GM23248 (cell line): ENCODE measurements around the gene ACADS. TPM values are rescaled to one million over a fixed set of nuclear protein-coding genes. Genes with fewer than 3 reads are reported as not detected.

Experiments used
- DNase-seq: peaks from one replicate; pipeline ENCODE4 v3.0.0-alpha.2; 2015
- H2AFZ ChIP-seq: fragments of 200-600 bp; sonication (generic); 2 replicates; pipeline ENCODE4 v1.6.1; 2016; ENCODE audit warnings: antibody characterized with exemption
- H3F3A ChIP-seq: fragments of 200-600 bp; sonication (generic); 2 replicates; pipeline ENCODE4 v1.6.1; 2016; ENCODE audit warnings: mild to moderate bottlenecking, antibody characterized with exemption, mixed run types; ENCODE audit not compliant: insufficient read depth
- H3K27ac ChIP-seq: fragments of 200-600 bp; sonication (generic); 2 replicates; pipeline ENCODE4 v1.5.1; 2016; ENCODE audit warnings: mild to moderate bottlenecking
- H3K27me3 ChIP-seq: fragments of 200-600 bp; sonication (generic); replicated peaks from 2 replicates; pipeline ENCODE4 v1.6.1; 2016; ENCODE audit warnings: mild to moderate bottlenecking; ENCODE audit not compliant: insufficient read depth
- H3K36me3 ChIP-seq: fragments of 200-600 bp; sonication (generic); 2 replicates; pipeline ENCODE4 v1.6.1; 2016; ENCODE audit warnings: low read depth, mild to moderate bottlenecking
- H3K4me1 ChIP-seq: fragments of 200-600 bp; sonication (generic); 2 replicates; pipeline ENCODE4 v1.6.1; 2016; ENCODE audit warnings: mild to moderate bottlenecking; ENCODE audit not compliant: insufficient read depth
- H3K4me2 ChIP-seq: fragments of 200-600 bp; sonication (generic); one replicate; pipeline ENCODE4 v1.6.1; 2016; ENCODE audit warnings: mild to moderate bottlenecking; ENCODE audit not compliant: unreplicated experiment
- H3K4me3 ChIP-seq: fragments of 200-600 bp; sonication (generic); 2 replicates; pipeline ENCODE4 v1.5.1; 2016; ENCODE audit warnings: mild to moderate bottlenecking
- H3K79me2 ChIP-seq: fragments of 200-600 bp; sonication (generic); 2 replicates; pipeline ENCODE4 v1.6.1; 2016; ENCODE audit warnings: mild to moderate bottlenecking; ENCODE audit not compliant: insufficient read depth
- H3K9ac ChIP-seq: fragments of 200-600 bp; sonication (generic); 2 replicates; pipeline ENCODE4 v1.6.1; 2016; ENCODE audit warnings: mild to moderate bottlenecking
- H3K9me2 ChIP-seq: fragments of 200-600 bp; sonication (generic); 2 replicates; pipeline ENCODE4 v1.6.1; 2016; ENCODE audit warnings: mixed run types, mild to moderate bottlenecking, moderate library complexity; ENCODE audit not compliant: insufficient read depth
- H3K9me3 ChIP-seq: fragments of 200-600 bp; sonication (generic); one replicate; pipeline ENCODE4 v1.6.1; 2017; ENCODE audit warnings: low read depth
- H4K20me1 ChIP-seq: fragments of 200-600 bp; sonication (generic); 2 replicates; pipeline ENCODE4 v1.6.0; 2016; ENCODE audit not compliant: insufficient read depth
- EZH2 ChIP-seq: fragments of 200-600 bp; sonication (generic); IDR thresholded peaks from 2 replicates; pipeline ENCODE4 v1.6.1; 2018; ENCODE audit warnings: antibody characterized with exemption, mild to moderate bottlenecking; ENCODE audit not compliant: insufficient read depth, poor library complexity, severe bottlenecking
- EZH2phosphoT487 ChIP-seq: fragments of 200-600 bp; sonication (generic); IDR thresholded peaks from 2 replicates; pipeline ENCODE4 v1.6.1; 2018; ENCODE audit warnings: antibody characterized with exemption, moderate library complexity, mild to moderate bottlenecking, low read depth; ENCODE audit not compliant: insufficient read depth
- WGBS, 2 experiments: methylation state at CpG; one replicate each; pipeline ENCODE4 v1.1.6; 2015 to 2017; ENCODE audit warnings: low lambda C conversion rate in 2 of 2, low coverage in 1 of 2; ENCODE audit errors: missing lambda C conversion rate in 2 of 2; 5-methylcytosine and 5-hydroxymethylcytosine counted together
- in situ Hi-C: fragments of 300-500 bp; cut with MboI; formaldehyde crosslinking; loops from 2 replicates; pipeline ENCODE4 v1.15.0; 2020
- polyA plus RNA-seq: library from polyadenylated mRNA; unstranded; fragments of >200 nt; fragmentation: Nextera tagmentation; extraction: Ambion mirVana; gene quantifications from 2 replicates; pipeline ENCODE4 v1.2.1, GENCODE V29; 2016
- total RNA-seq: library from RNA; depleted of rRNA; stranded (reverse); fragments of >200 nt; shearing (Covaris generic); gene quantifications from 2 replicates; pipeline ENCODE4 v1.2.3, GENCODE V29; 2014; rRNA removed

Gene ACADS, protein sequence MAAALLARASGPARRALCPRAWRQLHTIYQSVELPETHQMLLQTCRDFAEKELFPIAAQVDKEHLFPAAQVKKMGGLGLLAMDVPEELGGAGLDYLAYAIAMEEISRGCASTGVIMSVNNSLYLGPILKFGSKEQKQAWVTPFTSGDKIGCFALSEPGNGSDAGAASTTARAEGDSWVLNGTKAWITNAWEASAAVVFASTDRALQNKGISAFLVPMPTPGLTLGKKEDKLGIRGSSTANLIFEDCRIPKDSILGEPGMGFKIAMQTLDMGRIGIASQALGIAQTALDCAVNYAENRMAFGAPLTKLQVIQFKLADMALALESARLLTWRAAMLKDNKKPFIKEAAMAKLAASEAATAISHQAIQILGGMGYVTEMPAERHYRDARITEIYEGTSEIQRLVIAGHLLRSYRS
- total RNA-seq: 14.5 and 20.6 TPM in 2 replicates
- 10.1 and 10.5 TPM in 2 replicates for polyA plus RNA-seq

- Histone ChIP-seq H3K9me3 (no peaks in the 10 kb centered on the region), H3K79me2 (no peaks in the 10 kb centered on the region), H3K4me1 (peaks cover under 1% of the 10 kb centered on the region; the same call in 1 of the 2 replicates), H2AFZ (peak within 1 kb of the TSS; percentile 86), H3K4me3 (peak within 1 kb of the TSS; percentile 76), H3K9ac (peak within 1 kb of the TSS; percentile 77), H3F3A (no peaks in the 10 kb centered on the region), H3K4me2 (peak within 1 kb of the TSS; percentile 86), H3K27ac (no peak within 1 kb of the TSS), H3K36me3 (peaks cover 10% of the 10 kb centered on the region; the same call in 1 of the 2 replicates), H4K20me1 (no peaks in the 10 kb centered on the region), H3K9me2 (no peaks in the 10 kb centered on the region), H3K27me3 (no peaks in the 10 kb centered on the region)
- WGBS, 2 experiments: 5 to 6% methylated on average over 50 to 60 of the region's 66 CpGs
- in situ Hi-C loops: no loop called here
- DNase-seq: peak; percentile 95
- TF ChIP-seq EZH2phosphoT487: no peak
- no peak for TF ChIP-seq EZH2
Measured at GRCh38 chr12:120725659-120726509, at the start of gene ACADS. TSS of gene ACADS (plus strand) at chr12:120725826. CDS start at chr12:120725886, 60 bp downstream.

DNA sequence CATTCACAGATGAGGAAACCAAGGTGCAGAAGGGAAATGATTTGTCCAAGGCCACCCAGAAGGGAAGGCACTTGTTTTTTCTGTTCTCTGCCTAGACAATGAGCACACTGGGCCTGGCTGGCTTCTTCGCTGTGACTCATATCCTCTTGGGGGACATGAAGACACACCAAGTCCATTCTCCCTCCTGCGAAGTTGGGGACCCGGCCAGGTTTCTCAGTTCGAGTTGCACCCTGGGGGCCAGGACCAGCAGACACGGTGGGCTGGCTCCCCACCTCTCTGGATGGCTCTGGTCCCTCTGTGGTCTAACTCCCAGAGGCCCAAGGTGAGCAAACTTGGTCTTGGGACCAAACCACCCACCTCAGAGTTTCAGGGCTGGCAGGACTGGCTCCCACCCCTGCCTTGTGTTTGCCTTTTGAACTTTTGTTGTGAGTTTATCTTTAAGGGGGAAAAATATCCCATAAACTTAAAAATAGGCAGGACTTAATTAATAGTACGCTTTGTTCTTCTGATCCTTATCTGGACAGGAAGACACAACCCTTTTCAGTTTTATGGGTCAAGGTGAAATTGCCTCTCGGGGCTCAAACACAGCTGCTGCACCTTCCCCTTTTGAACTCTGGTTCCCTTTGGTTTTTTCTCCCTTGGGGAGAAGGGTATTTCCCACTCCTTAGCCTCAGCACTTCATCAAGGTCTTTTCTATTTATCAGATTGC is 47.7 kb upstream of the ACADS start:
- TF ChIP-seq EZH2phosphoT487 (no peak), EZH2 (no peak)
- Histone ChIP-seq H3F3A (no peaks in the 10 kb centered on the region), H3K9me2 (no peaks in the 10 kb centered on the region), H4K20me1 (no peaks in the 10 kb centered on the region), H3K79me2 (no peaks in the 10 kb centered on the region), H3K36me3 (no peaks in the 10 kb centered on the region), H3K9ac (no peak overlapping the region), H3K27me3 (no peaks in the 10 kb centered on the region), H3K4me3 (no peak overlapping the region), H3K4me2 (no peak overlapping the region), H3K27ac (no peak overlapping the region), H3K9me3 (no peaks in the 10 kb centered on the region), H3K4me1 (no peaks in the 10 kb centered on the region), H2AFZ (no peak overlapping the region)
- 73 to 75% methylated on average over 7 of the region's 7 CpGs for WGBS, 2 experiments
- in situ Hi-C loops: no loop called here
- peak; percentile 52 for DNase-seq

- H3K4me1 ChIP-seq: no peaks in the 10 kb centered on the region
- no peak overlapping the region for H2AFZ ChIP-seq
- H4K20me1 ChIP-seq: no peaks in the 10 kb centered on the region
- H3K9me3 ChIP-seq: no peaks in the 10 kb centered on the region
- no peak overlapping the region for H3K4me2 ChIP-seq
- no peak for DNase-seq
- no peaks in the 10 kb centered on the region for H3K27me3 ChIP-seq
- no peak overlapping the region for H3K27ac ChIP-seq
- no peak overlapping the region for H3K9ac ChIP-seq
- H3K36me3 ChIP-seq: no peaks in the 10 kb centered on the region
- no peaks in the 10 kb centered on the region for H3K9me2 ChIP-seq
- H3F3A ChIP-seq: no peaks in the 10 kb centered on the region
- TF ChIP-seq EZH2: no peak
- TF ChIP-seq EZH2phosphoT487: no peak
- no peaks in the 10 kb centered on the region for H3K79me2 ChIP-seq
- WGBS, 2 experiments: 61 to 65% methylated on average over 8 of the region's 8 CpGs
- no peak overlapping the region for H3K4me3 ChIP-seq
- in situ Hi-C loops: no loop called here
Measured at GRCh38 chr12:120678572-120678971, 47.1 kb upstream of the ACADS start.

GRCh38 chr12:120680165-120680738 is 45.4 kb upstream of the ACADS start:
- TF ChIP-seq EZH2: no peak
- TF ChIP-seq EZH2phosphoT487: no peak
- in situ Hi-C loops: no loop called here
- Histone ChIP-seq H3K4me1 (no peaks in the 10 kb centered on the region), H3K9ac (no peak overlapping the region), H3K27me3 (no peaks in the 10 kb centered on the region), H3F3A (peaks cover 9% of the 10 kb centered on the region), H3K4me3 (no peak overlapping the region), H3K79me2 (no peaks in the 10 kb centered on the region), H3K27ac (no peak overlapping the region), H3K9me2 (no peaks in the 10 kb centered on the region), H3K36me3 (no peaks in the 10 kb centered on the region), H3K4me2 (no peak overlapping the region), H2AFZ (no peak overlapping the region), H3K9me3 (no peaks in the 10 kb centered on the region), H4K20me1 (no peaks in the 10 kb centered on the region)
- no peak for DNase-seq
- WGBS, 2 experiments: 35 to 42% methylated on average over 5 of the region's 5 CpGs
